HG03039 (cell line): Measurements from ENCODE around the gene HS1BP3.
A peak's percentile ranks its signal among the peaks of the same experiment; 100 is the strongest.

Experiments
- ATAC-seq: cut with Tn5 transposase; IDR thresholded peaks from one replicate; pipeline ENCODE4 v1.9.1; 2021; ENCODE audit warnings: mild to moderate bottlenecking, moderate library complexity; ENCODE audit not compliant: unreplicated experiment

Gene HS1BP3

GRCh38 chr2:20588918-20589871, 61.7 kb downstream of the HS1BP3 start:
- no peak for ATAC-seq

DNA sequence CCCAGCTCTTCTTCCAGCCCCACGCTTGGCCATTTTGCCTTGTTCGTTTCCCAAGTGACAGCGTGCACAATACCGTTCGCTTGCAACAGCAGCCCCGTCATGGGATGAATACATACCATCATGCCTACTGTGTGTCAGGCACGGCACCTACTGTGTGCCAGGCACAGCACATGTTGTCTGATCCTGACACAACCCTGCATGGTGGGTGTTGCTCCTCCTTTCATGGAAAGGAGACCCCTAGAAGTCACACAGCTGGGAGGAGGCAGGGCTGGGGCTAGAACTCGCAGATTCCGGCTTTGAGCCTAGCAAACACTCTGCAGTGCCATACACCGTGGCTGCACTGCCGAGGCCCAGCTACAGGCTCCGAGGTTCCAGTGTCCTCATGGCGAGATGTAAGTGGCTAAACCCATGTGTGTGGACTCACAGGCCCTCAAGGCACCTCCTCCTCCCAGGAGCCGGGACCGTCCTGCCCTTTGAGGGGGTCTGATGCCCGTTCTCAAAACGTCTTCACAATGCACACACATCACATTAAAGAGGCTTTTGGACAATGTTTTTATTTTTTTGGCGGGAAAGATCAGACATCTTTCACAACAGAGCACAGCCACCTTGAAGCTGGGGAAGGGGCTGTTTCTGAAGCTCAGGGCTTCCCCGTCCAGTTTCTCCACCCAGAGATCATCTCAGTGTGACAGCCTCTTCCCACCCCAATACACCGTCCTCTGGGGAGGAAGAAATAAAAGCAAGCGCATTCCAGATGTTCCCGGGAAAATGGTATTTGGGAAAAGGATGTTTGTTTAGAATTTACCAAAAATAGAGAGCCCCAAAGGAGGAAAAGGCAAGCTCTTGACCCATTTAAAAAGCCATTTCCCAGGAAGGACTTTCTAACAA, 64.9 kb downstream of the HS1BP3 start:
- no peak for ATAC-seq

DNA sequence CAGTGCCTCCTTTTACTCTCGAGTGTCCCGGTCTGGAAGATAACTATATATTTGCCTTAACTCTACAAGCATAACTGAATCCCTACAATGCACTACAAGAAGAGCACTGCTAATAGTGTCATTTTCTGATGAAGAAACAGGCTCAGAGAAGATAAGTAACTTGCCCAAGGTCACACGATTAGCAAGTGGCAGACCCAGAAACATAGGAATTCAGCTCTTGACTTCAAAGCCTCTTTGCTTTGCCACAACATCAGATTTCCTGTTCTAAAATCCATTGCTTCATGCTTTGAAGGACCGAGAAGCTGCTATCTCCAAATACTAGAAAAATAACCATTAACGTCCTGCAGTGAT, 65.6 kb downstream of the HS1BP3 start:
- ATAC-seq, result no peak

- no peak for ATAC-seq
Measured at GRCh38 chr2:20584399-20585358, 66.2 kb downstream of the HS1BP3 start.

DNA sequence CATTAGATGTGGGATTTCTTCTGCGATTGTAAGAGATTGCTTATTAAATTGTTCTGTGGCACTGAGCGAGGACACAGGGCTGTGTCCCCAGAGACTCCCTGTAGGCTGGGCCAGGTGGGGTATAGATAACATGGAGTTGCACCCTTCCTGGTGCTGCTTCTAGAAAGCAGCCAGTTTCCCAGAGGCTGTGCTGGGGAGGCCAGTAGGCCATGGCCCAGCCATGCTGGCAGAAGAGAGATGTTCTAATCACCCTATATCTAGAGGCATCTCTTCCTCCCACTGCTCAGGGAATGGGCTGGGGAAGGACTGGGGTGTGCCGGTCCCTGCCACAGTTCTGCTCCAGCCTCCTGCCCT, 66.9 kb downstream of the HS1BP3 start:
- no peak for ATAC-seq

DNA sequence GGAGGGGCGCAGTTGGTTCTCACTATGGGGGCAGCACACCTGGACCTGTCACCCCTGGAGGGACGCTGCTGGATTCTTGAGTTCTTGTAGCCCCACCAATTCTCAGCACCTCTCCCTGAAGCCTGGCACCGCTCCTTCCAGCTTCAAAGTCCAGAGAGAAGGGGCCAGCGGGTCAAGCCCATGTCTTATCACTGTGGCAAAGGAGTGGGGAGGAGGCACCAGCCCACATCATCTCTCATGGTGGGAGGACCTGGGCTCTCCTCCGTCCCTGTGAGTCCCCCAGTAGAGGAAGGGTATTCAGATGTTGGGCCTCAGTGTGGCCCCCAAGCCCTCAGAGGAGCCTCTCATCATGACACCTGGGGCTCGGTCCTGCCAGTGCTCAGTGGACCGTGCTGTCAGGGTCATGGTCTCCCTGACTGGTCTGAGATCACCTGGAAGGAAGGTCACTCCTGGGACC, 67.4 kb downstream of the HS1BP3 start:
- ATAC-seq, result no peak

- no peak for ATAC-seq
Measured at GRCh38 chr2:20582600-20583221, 68.2 kb downstream of the HS1BP3 start.

DNA sequence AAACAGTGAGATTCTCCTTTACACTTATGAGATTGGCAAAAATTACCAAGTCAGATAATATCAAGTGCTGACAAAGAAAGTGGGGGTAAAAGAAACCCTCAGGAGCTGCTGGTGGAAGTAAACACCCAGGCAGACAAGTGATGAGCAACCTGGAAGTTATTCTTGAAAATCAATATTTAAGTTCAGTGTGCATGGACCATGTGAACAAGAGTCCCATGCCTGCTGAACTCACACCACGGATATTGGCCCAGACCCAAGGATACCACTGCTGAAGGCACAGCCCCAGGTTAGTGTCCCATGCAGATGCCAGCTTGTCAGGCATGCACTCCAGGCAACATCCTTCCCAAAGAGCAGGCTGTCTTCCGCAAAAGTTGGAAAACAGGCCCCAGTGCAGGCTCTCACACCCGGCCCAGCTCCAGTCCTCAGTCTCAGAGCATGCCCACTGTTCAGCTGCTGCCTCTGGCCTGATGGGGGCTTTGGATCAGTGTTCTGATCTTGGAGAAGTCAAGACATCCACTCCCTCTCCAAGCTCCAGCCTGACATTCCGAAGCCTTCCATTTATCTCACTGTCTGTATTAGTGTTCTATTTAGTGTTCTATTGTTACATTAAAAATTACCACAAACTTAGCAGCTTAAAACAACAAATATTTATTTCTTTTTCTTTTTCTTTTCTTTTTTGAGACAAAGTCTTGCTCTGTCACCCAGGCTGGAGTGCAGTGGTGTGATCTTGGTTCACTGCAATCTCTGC, 70.0 kb downstream of the HS1BP3 start:
- no peak for ATAC-seq

DNA sequence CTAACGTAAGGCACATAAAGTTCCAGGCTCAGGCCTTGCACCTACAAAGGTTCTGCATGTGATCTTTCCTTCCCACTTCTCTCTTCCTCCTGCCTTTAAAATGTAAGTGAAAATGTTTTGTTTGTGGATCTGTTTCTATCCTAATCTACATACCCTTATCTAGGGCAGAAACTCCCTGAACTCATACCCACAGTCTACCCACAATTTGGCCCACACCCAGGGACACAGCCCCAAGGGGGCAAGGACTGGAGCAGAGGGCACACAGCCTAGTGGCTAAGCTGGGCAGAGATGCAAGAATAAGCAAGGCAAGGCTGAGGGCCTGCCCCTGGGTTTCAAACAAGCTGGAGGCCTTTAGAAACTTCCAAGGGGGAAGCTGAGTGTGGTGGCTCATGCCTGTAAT, 71.0 kb downstream of the HS1BP3 start:
- ATAC-seq, result no peak

DNA sequence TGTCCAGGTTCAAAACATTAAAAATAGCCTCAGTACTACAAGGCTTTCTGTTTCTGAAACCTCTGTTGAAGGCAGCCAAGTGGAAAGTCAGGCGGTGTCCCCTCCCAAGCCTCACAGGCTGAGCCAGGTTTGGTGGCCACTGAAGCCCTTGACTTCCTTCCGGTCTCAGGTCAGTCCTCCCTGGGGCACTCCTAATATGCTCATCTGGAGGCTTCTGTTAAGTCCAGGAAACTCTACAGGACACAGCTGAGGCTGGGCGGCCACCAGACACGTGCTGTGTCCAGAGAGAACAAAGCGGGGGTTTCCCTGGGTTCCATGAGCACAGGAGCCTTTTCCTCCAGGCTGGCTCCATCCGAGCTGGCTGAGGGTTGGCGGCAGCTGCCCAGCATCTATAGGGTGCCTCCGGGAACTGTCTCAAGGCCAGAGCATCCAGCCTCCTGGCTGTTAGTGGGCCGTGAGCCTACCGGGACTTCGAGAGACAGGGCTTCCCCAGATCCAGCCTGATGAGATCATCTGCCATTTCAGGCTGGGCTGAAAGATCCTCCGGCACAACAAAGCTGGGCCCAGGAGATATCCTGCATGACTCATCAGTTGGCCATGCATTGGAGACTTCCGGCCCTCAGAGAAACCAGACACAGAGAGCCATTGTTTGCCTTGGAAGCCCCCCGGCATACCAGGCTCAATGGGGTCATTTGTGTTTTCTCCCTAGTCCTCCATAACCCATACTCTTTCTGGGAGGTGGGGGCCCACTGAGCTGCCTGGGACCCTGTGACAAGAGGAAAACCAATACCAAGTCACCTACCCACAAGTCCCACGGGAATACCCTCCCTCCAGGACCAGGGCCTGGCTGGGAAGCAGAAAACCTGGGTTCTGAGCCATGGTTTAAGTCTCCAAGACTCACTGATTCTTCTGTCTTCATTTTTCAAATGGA, 71.7 kb downstream of the HS1BP3 start:
- peak; percentile 46 for ATAC-seq

DNA sequence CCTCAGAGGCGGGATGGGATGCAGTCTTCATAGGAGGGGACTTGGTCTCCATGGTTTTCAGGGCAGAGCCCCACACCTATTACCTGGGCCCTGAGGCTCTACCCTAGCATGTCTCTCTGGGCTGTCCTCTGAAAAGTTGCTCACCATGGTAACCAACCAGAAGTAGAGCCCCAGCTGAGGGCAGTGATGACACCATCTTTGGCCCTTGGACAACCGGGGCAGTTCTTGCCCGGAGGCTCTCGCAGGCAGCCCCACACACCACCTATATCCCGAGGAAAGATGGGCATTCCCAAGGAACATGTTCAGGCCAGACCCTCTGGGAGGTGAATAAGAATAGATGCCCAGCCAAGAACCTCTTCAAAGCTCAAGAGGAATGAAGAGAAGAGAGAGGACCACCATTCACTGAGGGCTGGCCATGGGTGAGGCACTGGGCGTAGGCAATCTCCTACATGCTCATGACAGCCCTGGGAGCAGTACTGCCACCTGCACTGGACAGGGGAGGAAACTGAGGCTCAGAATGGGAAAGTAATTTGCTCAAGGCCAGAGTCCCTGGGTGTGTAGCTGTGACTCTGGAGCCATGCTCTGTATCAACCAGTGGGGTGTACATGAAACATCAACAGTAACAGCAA, 72.5 kb downstream of the HS1BP3 start:
- ATAC-seq, result no peak

DNA sequence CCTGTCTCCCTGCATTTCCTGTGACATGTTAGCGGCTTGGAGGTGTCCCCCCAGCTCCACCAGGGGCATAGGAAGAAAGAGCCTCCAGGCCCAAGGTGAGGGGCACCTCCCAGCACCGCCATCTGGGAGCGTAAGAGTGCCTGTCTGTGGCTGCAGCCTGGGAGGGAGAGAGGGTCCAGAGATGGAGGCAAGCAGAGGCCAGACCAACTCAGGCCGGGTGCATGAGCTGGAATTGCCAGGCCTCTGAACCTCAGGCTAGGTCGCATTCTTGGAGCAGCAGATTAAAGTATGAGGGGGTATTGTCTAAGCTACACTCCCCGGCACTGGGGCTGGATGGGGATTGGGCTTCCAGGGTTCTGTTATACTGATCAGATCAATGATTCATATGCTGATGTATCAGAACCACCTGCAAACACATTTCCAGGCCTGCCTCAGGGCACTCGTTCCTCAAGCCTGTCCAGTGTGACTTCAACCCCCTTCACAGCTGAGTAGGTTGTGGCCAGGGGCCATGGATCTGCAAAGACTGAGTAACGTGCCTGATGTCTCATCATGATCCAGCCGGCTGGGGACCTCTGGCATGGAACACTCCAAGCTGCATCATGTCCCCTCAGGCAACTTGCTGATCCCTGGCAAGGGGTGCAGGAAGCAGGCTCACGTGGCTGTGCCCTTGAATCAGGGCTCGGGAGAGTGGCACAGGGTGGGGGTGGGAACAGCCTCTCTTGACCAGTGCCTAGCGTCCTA, 73.2 kb downstream of the HS1BP3 start:
- no peak for ATAC-seq

- peak; percentile 59 for ATAC-seq
Measured at GRCh38 chr2:20576598-20577115, 74.2 kb downstream of the HS1BP3 start.

DNA sequence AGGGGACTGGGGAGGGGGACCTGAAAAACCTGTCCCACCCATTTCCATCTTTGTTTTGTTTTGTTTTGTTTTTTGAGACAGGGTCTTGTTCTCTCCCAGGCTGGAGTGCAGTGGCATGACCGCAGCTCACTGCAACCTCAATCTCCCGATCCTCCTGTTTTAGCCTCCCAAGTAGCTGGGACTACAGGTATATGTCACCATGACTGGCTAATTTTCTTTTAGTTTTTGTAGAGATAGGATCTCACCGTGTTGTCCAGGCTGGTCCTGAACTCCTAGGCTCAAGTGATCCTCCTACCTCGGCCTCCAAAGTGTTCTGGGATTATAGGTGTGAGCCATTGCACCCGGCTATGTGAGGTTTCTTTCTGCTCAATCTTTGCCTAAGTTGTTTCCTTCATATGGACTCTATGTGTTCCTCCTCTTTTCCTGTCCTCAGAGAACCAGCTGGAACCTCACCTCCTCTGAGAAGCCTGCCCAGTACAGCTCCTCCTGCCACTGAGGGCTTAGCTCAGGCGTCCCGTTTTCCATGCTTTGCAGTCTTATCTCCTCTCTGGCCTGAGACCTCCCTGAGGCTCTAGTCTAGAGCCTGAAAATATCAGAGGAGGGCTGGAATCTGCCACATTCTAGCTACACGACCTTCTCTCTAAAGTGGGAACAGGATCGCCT, 74.8 kb downstream of the HS1BP3 start:
- no peak for ATAC-seq

DNA sequence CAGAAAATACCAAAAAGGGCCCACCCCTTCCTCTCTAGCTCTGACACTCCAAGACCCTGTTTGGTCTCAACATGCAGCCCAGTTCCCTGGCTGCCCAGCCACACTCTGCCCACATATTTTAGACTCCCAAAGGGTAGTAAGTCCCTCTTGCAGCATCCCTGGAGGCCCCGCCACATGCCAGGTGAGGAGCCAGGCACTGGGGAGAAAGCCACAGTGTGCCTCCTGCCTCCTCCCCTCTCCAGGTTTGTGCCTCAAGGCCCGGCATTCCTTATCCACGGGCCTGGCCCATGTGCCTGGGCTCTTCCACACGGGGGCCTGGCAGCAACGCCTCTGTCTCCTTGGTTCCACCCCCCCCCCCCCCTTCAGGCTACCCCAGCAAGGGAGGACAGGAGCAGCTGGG, 75.5 kb downstream of the HS1BP3 start:
- ATAC-seq, result no peak

DNA sequence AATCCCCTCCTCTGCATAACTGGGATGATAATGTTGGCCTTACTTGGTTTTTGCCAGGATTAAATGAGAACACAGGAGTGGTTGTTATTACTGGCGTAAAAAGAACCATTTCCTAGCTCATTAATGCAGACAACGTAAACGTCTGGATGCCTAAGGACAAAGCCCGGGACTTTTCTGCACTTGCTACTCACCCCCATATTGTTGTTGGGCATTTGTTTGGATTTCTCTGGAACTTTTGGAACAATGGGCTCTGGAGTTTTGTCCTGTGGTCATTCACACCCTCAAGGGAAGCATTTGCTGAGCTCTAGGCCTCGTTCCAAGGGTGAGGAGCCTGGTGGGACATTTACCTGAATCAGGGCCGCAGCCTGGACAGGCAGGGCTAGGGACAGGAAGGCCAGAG, 76.0 kb downstream of the HS1BP3 start:
- no peak for ATAC-seq
